ENCODE results near the gene ADAP1.

ADAP1 gene

GRCh38 chr7:879706-880105 lies 74.8 kb downstream of the ADAP1 start:
- no peak overlapping the region for H3K27ac ChIP-seq
- no peak for TF ChIP-seq CTCF (IDR thresholded peaks at IDR 0.05)
- H3K4me3 ChIP-seq, result no peak overlapping the region
- no peak for DNase-seq (ENCODE audit: low spot score)

GRCh38 chr7:879093-879492 lies 75.4 kb downstream of the ADAP1 start:
- DNase-seq (ENCODE audit: low spot score), result no peak
- no peak overlapping the region for H3K27ac ChIP-seq
- no peak for TF ChIP-seq CTCF (IDR thresholded peaks at IDR 0.05)
- no peak overlapping the region for H3K4me3 ChIP-seq

- no peak for TF ChIP-seq CTCF (IDR thresholded peaks at IDR 0.05)
- DNase-seq (ENCODE audit: low spot score), result no peak
- H3K27ac ChIP-seq, result peak overlapping the region; percentile 66 to 90
- peak overlapping the region; percentile 75 for H3K4me3 ChIP-seq
Observed at GRCh38 chr7:877312-878232, 76.9 kb downstream of the ADAP1 start.

GRCh38 chr7:876972-877311 lies 77.5 kb downstream of the ADAP1 start:
- peak; percentile 84 for DNase-seq (ENCODE audit: low spot score)
- Histone ChIP-seq H3K4me3 (peak overlapping the region; percentile 75), H3K27ac (peak overlapping the region; percentile 66 to 90)
- no peak for TF ChIP-seq CTCF (IDR thresholded peaks at IDR 0.05)

- TF ChIP-seq CTCF (IDR thresholded peaks at IDR 0.05), result no peak
- peak within 1 kb of the TSS; percentile 75 for H3K4me3 ChIP-seq
- peak; percentile 95 for DNase-seq (ENCODE audit: low spot score)
- peak within 1 kb of the TSS; percentile 66 to 90 for H3K27ac ChIP-seq
Observed at GRCh38 chr7:876077-876971, 78.2 kb downstream of the ADAP1 start, which contains the start of gene GET4. TSS of gene GET4 (plus strand) at chr7:876554. CDS start at chr7:876646, 92 bp downstream.

- peak overlapping the region; percentile 70 for H3K4me3 ChIP-seq
- DNase-seq (ENCODE audit: low spot score), result peak; percentile 83
- peak overlapping the region; percentile 51 to 89 for H3K27ac ChIP-seq
- TF ChIP-seq CTCF (IDR thresholded peaks at IDR 0.05), result no peak
Observed at GRCh38 chr7:875476-876076, 78.9 kb downstream of the ADAP1 start.

Data from coronary artery (tissue), 2 donors.